Measurements from ENCODE around the gene MRTFB.

Gene MRTFB

GRCh38 chr16:14315683-14316320 lies 244.7 kb downstream of the MRTFB start:
- DNase-seq, result no peak
